Fibroblast of villous mesenchyme (primary cell): Measurements from ENCODE around the gene KLK12. TPM values are rescaled to one million over a fixed set of nuclear protein-coding genes. Genes with fewer than 3 reads are reported as not detected.
A peak's percentile ranks its signal among the peaks of the same experiment; 100 is the strongest.

Experiments used
- DNase-seq: peaks from one replicate; pipeline ENCODE4 v3.0.0-alpha.2; 2010; ENCODE audit warnings: low read depth
- H3K4me3 ChIP-seq: 2 replicates; pipeline ENCODE4 v1.5.1; 2011; ENCODE audit warnings: low read depth, mild to moderate bottlenecking, low read length
- total RNA-seq: library from RNA; depleted of rRNA; stranded (reverse); fragments of >200 nt; gene quantifications from 2 replicates; pipeline ENCODE4 v1.2.3, GENCODE V29; 2012
- TF ChIP-seq, protein P1 (sequence below): IDR thresholded peaks from 2 replicates; pipeline ENCODE4 v1.5.1; 2012; ENCODE audit warnings: low read depth, mild to moderate bottlenecking, low read length; ENCODE audit not compliant: insufficient read depth

The KLK12 gene
- total RNA-seq, 1 donor, result not detected

GRCh38 chr19:51018745-51019543 lies 15.9 kb downstream of the KLK12 start:
- DNase-seq, result no peak
- H3K4me3 ChIP-seq, result no peak overlapping the region
- TF ChIP-seq, protein P1, sequence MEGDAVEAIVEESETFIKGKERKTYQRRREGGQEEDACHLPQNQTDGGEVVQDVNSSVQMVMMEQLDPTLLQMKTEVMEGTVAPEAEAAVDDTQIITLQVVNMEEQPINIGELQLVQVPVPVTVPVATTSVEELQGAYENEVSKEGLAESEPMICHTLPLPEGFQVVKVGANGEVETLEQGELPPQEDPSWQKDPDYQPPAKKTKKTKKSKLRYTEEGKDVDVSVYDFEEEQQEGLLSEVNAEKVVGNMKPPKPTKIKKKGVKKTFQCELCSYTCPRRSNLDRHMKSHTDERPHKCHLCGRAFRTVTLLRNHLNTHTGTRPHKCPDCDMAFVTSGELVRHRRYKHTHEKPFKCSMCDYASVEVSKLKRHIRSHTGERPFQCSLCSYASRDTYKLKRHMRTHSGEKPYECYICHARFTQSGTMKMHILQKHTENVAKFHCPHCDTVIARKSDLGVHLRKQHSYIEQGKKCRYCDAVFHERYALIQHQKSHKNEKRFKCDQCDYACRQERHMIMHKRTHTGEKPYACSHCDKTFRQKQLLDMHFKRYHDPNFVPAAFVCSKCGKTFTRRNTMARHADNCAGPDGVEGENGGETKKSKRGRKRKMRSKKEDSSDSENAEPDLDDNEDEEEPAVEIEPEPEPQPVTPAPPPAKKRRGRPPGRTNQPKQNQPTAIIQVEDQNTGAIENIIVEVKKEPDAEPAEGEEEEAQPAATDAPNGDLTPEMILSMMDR, result no peak

DNA sequence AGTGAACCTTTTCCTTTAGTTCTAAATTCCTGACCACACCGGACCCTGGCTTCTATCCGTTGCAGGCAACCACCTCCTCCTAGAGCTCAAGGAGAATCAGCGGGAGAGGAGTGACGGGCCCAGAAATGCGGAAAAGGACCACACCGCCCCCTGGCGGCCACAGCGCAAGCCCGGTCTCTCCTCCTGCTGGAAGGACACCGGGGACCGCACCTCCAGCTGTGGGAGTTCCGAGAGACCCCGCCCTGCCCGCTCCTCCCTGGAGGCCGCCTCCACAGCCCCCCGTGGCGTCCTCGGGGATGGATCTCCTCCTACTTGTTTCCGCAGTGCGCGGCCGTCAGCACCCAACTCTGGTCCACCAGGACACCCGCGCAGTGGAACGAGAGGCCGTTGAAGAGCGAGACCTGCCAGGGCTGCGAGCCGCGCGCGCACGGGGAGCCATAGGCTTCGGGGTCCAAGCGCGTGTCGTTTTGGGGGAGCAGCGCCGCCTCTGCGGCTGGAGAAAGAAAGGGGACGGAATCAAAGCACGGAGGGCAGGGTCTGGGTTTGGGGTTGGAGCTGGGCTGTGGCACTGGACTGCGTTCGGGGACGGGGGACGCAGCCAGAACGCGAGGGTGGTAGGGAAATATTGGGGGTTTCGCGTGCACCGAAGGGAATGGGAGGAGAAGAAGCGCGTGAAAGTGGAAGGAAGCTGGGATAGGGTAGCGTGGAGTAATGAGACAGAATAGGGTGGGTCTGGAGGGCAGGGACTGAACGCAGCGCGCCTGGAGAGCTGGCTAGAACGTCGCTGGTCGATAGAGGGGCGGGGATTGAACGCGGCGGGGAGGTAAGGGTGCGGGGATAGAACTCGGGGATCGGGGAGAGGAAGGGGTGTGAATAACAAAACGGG lies 17.8 kb downstream of the KLK12 start:
- H3K4me3 ChIP-seq, result no peak overlapping the region
- TF ChIP-seq, protein P1, result peak; percentile 42
- DNase-seq, result peak; percentile 8

DNA sequence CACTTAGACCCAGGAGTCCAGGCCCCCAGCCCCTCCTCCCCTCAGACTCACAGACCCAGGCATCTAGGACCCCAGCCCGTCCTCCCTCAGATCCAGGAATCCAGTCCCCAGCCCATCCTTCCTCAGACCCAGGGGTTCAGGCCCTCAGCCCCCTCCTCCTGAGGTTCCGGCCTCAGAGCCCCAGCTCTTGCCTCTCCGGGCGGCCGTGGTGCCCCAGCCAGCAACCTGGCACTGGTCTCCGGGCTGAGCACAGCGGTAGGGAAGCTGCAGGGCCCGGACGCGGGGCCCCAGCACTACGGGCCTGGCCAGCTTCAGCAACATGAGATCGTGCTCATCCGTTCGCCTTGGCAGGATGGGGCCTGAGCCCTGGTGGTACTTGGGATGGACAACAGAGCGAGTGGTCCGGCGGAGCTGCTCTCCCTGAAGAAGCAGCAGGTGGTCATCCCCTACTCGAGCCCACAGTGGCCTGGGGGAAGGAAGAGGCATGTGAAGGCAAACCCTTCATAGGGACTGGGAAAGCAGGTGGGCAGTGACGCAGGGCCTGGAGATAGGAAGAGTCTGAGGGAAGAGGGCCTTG lies 19.0 kb downstream of the KLK12 start:
- TF ChIP-seq, protein P1, result no peak
- no peak for DNase-seq
- no peak overlapping the region for H3K4me3 ChIP-seq

DNA sequence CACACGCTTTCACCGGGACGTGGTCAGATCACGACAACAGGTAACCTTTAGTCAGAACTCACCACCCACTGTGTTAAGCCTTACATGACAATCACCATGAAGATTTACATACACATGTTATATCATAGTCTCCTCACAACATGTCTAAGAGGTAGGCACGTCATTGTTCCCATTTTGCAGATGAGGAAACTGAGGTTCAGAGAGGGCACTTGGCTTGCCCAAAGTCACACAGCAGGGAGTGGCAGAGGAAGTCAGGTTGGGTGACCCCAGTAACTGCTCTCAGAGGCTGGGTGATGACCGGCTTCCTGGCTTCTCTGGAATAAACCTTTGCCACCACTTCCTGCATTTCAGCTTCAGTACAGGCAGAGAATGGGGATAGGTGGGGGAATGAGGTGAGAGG lies 20.6 kb downstream of the KLK12 start:
- TF ChIP-seq, protein P1, result no peak
- no peak for DNase-seq

GRCh38 chr19:51012661-51013190 lies 22.1 kb downstream of the KLK12 start:
- TF ChIP-seq, protein P1, result no peak
- no peak for DNase-seq
- H3K4me3 ChIP-seq, result no peak overlapping the region

More for the DNA sequence above, 20.6 kb downstream of the KLK12 start:
- no peak overlapping the region for H3K4me3 ChIP-seq

GRCh38 chr19:51010066-51010795 lies 24.6 kb downstream of the KLK12 start:
- H3K4me3 ChIP-seq, result no peak overlapping the region
- TF ChIP-seq, protein P1, result no peak
- no peak for DNase-seq
